CD14-positive monocyte (primary cell): ENCODE data around the gene C16orf92. TPM values are rescaled to one million over a fixed set of nuclear protein-coding genes. Genes with fewer than 3 reads are reported as not detected.

Experiments
- DNase-seq, 3 donors: peaks; one replicate each; pipeline ENCODE4 v3.0.0-alpha.2; 2011 to 2022
- H2AFZ ChIP-seq: 2 replicates; pipeline ENCODE4 v1.6.0; 2012; ENCODE audit warnings: mild to moderate bottlenecking, low read depth, low read length, inconsistent platforms; ENCODE audit not compliant: insufficient read depth, poor library complexity, severe bottlenecking
- H3K27ac ChIP-seq, 2 donors: 1 replicate in 1 of 2; 2 replicates in 1 of 2; pipeline ENCODE4 v1.5.1; 2012 to 2013; ENCODE audit warnings: low read length in 2 of 2, control low read depth in 1 of 2, inconsistent platforms in 1 of 2, low read depth in 1 of 2, mild to moderate bottlenecking in 1 of 2
- H3K27me3 ChIP-seq, 2 donors: one replicate each; pipeline versions ENCODE4 v1.6.0 to v1.6.1; 2011 to 2013; ENCODE audit warnings: low read length in 2 of 2; ENCODE audit not compliant: control insufficient read depth in 2 of 2, insufficient read depth in 2 of 2
- H3K36me3 ChIP-seq, 2 donors: replicated peaks in 1 of 2; 1 replicate in 1 of 2; 2 replicates in 1 of 2; pipeline versions ENCODE4 v1.5.1 to v1.6.1; 2012 to 2013; ENCODE audit warnings: low read length in 2 of 2, control low read depth in 1 of 2, inconsistent platforms in 1 of 2, mild to moderate bottlenecking in 1 of 2; ENCODE audit not compliant: insufficient read depth in 2 of 2, control insufficient read depth in 1 of 2
- H3K4me1 ChIP-seq, 2 donors: 1 replicate in 1 of 2; 2 replicates in 1 of 2; pipeline versions ENCODE4 v1.5.1 to v1.6.1; 2012 to 2013; ENCODE audit warnings: low read length in 2 of 2, control low read depth in 1 of 2, inconsistent platforms in 1 of 2, mild to moderate bottlenecking in 1 of 2, moderate library complexity in 1 of 2; ENCODE audit not compliant: insufficient read depth in 2 of 2, control insufficient read depth in 1 of 2
- H3K4me2 ChIP-seq: replicated peaks from 2 replicates; pipeline ENCODE3; 2012; ENCODE audit warnings: low read length, moderate library complexity, mild to moderate bottlenecking; ENCODE audit not compliant: poor library complexity, severe bottlenecking; ENCODE audit errors: extremely low read depth
- H3K4me3 ChIP-seq, 3 experiments: fragments of 200-600 bp in 1 of 3; sonication (generic) in 1 of 3; replicated peaks in 1 of 3; 1 replicate in 2 of 3; 2 replicates in 1 of 3; pipeline ENCODE4 v1.5.1; 2011 to 2013; ENCODE audit warnings: low read length in 3 of 3, mild to moderate bottlenecking in 3 of 3, control low read depth in 2 of 3, low read depth in 2 of 3, inconsistent platforms in 1 of 3, moderate library complexity in 1 of 3
- H3K79me2 ChIP-seq: 2 replicates; pipeline ENCODE4 v1.6.0; 2012; ENCODE audit warnings: mild to moderate bottlenecking, control low read depth, inconsistent platforms, low read length, moderate library complexity; ENCODE audit not compliant: insufficient read depth
- H3K9ac ChIP-seq: 2 replicates; pipeline ENCODE4 v1.6.0; 2017; ENCODE audit warnings: low read length, mild to moderate bottlenecking; ENCODE audit not compliant: insufficient read depth, poor library complexity, severe bottlenecking
- H3K9me3 ChIP-seq, 2 donors: replicated peaks in 1 of 2; 1 replicate in 1 of 2; 2 replicates in 1 of 2; pipeline versions ENCODE4 v1.5.1 to v1.6.1; 2012 to 2013; ENCODE audit warnings: low read length in 2 of 2, control low read depth in 1 of 2; ENCODE audit not compliant: control insufficient read depth in 1 of 2, insufficient read depth in 1 of 2
- H4K20me1 ChIP-seq: 2 replicates; pipeline ENCODE4 v1.6.0; 2012; ENCODE audit warnings: mild to moderate bottlenecking, low read length, control low read depth, moderate library complexity; ENCODE audit not compliant: insufficient read depth
- H3K27ac Mint-ChIP-seq, 7 donors: one replicate each; pipeline ENCODE4 v1.8.0; 2020; ENCODE audit warnings: mild to moderate bottlenecking in 7 of 7, mixed read lengths in 7 of 7, moderate library complexity in 6 of 7, inconsistent platforms in 2 of 7
- H3K27me3 Mint-ChIP-seq, 3 donors: one replicate each; pipeline ENCODE4 v1.8.0; 2021 to 2022; ENCODE audit warnings: low read depth in 3 of 3, mild to moderate bottlenecking in 3 of 3, mixed read lengths in 3 of 3, moderate library complexity in 3 of 3, inconsistent platforms in 1 of 3
- H3K36me3 Mint-ChIP-seq, 2 donors: one replicate each; pipeline ENCODE4 v1.8.0; 2020; ENCODE audit warnings: mixed read lengths in 2 of 2, inconsistent platforms in 1 of 2, mild to moderate bottlenecking in 1 of 2
- H3K4me1 Mint-ChIP-seq: one replicate; pipeline ENCODE4 v1.8.0; 2020; ENCODE audit warnings: mild to moderate bottlenecking, mixed read lengths
- H3K4me3 Mint-ChIP-seq, 2 donors: one replicate each; pipeline ENCODE4 v1.8.0; 2020; ENCODE audit warnings: mild to moderate bottlenecking in 2 of 2, mixed read lengths in 2 of 2, moderate library complexity in 1 of 2
- H3K9me3 Mint-ChIP-seq, 7 donors: one replicate each; pipeline ENCODE4 v1.8.0; 2020 to 2022; ENCODE audit warnings: mixed read lengths in 7 of 7, mild to moderate bottlenecking in 6 of 7, moderate library complexity in 6 of 7, inconsistent platforms in 2 of 7
- WGBS: methylation state at CpG from one replicate; pipeline ENCODE4 v1.1.5; 2013; ENCODE audit warnings: missing lambda C conversion rate; ENCODE audit not compliant: insufficient coverage; 5-methylcytosine and 5-hydroxymethylcytosine counted together
- intact Hi-C, 2 donors: fragments of 100-400 bp; cut with micrococcal nuclease; formaldehyde crosslinking; loops; one replicate each; pipeline versions ENCODE4 v1.15.0 to v1.15.1; 2023
- polyA plus RNA-seq, 3 donors: library from polyadenylated mRNA; depleted of rRNA in 1 of 3; unstranded in 2 of 3; stranded (reverse) in 1 of 3; fragments of 300-500 nt in 2 of 3; fragments of >200 nt in 1 of 3; fragmentation: Illumina TruSeq in 2 of 3; gene quantifications; 1 replicate in 2 of 3; 2 replicates in 1 of 3; pipeline ENCODE4 v1.2.3, GENCODE V29; 2012 to 2021
- TF ChIP-seq, protein P1 (sequence below): fragments of 200-600 bp; IDR thresholded peaks from one replicate; pipeline ENCODE4 v1.8.0; 2022; ENCODE audit warnings: antibody characterized with exemption, mild to moderate bottlenecking

C16orf92 gene
- polyA plus RNA-seq, 3 donors = not detected

DNA sequence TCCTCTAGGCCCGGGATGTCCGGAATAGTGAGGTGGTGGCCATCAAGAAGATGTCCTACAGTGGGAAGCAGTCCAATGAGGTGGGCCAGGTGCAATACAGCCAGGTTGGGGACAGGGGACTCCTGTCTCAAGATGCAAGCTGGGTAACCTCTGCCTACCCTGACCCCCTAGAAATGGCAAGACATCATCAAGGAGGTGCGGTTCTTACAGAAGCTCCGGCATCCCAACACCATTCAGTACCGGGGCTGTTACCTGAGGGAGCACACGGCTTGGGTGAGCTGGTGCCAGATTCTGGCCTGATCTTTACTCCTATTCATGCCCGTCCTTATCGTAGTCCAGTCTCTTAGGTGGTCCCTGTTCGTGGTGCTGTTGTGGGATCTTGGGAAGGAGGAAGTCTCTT is 44.9 kb upstream of the C16orf92 start:
- intact Hi-C loops = loop anchor here in 1 of 2 donors (10.0 kb wide), 1 partner anchor 113 kb away; the partner anchor contains the start of gene CDIPT
- Histone ChIP-seq H3K36me3 (peaks cover 58 to 64% of the 10 kb centered on the region in 2 donors), H3K79me2 (peaks cover 46% of the 10 kb centered on the region), H3K4me2 (no peak overlapping the region), H4K20me1 (peaks cover 43% of the 10 kb centered on the region), H3K9ac (no peak overlapping the region), H3K27ac (peak overlapping the region in 1 of 2 donors; percentile 8), H2AFZ (no peak overlapping the region), H3K9me3 (no peaks in the 10 kb centered on the region), H3K27me3 (no peaks in the 10 kb centered on the region), H3K4me3 (no peak overlapping the region), H3K4me1 (peaks cover 25 to 32% of the 10 kb centered on the region in 2 donors)
- Mint-ChIP-seq H3K4me1 (peaks cover 30% of the 10 kb centered on the region), H3K4me3 (no peak overlapping the region), H3K27me3 (peaks cover 0 to 5% (median 2%) of the 10 kb centered on the region in 3 donors), H3K27ac (peak overlapping the region in 4 of 7 donors; percentile 38 to 63 (median 46)), H3K36me3 (peaks cover 55 to 63% of the 10 kb centered on the region in 2 donors), H3K9me3 (peaks cover 0 to 2% (median 0%) of the 10 kb centered on the region in 7 donors)
- no peak for DNase-seq
- 96% methylated on average over 4 of the region's 9 CpGs for WGBS
- TF ChIP-seq, protein P1, sequence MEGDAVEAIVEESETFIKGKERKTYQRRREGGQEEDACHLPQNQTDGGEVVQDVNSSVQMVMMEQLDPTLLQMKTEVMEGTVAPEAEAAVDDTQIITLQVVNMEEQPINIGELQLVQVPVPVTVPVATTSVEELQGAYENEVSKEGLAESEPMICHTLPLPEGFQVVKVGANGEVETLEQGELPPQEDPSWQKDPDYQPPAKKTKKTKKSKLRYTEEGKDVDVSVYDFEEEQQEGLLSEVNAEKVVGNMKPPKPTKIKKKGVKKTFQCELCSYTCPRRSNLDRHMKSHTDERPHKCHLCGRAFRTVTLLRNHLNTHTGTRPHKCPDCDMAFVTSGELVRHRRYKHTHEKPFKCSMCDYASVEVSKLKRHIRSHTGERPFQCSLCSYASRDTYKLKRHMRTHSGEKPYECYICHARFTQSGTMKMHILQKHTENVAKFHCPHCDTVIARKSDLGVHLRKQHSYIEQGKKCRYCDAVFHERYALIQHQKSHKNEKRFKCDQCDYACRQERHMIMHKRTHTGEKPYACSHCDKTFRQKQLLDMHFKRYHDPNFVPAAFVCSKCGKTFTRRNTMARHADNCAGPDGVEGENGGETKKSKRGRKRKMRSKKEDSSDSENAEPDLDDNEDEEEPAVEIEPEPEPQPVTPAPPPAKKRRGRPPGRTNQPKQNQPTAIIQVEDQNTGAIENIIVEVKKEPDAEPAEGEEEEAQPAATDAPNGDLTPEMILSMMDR = no peak

DNA sequence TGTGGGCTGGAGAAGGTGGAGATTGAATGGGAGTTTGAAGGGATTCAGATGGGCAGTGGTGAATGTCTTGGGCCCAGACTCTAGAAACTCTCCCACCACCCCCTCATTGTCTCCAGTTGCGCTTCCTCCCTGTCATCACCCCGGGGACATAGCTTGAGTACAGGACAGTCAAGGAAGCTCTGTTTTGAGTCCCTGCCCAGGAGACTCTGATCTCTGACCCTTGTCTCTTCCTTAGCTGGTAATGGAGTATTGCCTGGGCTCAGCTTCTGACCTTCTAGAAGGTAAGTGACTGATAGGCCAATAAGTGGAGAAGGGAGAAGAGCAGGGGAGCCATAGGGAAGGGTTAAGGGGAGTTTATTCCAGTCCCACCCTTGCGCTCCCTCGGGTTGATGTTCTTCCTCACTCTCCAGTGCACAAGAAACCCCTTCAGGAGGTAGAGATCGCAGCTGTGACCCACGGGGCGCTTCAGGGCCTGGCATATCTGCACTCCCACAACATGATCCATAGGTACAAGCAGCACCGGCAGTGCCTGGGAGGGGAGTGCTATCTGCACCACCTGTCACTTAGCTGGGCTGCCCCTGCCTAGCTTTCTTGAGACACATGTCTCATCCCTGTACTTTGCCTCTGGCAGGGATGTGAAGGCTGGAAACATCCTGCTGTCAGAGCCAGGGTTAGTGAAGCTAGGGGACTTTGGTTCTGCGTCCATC is 44.3 kb upstream of the C16orf92 start:
- H3K9me3 ChIP-seq = no peaks in the 10 kb centered on the region
- Mint-ChIP-seq H3K4me3 (no peak overlapping the region), H3K27ac (peak overlapping the region in 5 of 7 donors; percentile 42 to 76 (median 46)), H3K4me1 (peaks cover 27% of the 10 kb centered on the region), H3K9me3 (peaks cover 0 to 2% (median 0%) of the 10 kb centered on the region in 7 donors), H3K36me3 (peaks cover 61 to 69% of the 10 kb centered on the region in 2 donors), H3K27me3 (peaks cover 0 to 3% (median 2%) of the 10 kb centered on the region in 3 donors)
- H3K9ac ChIP-seq = no peak overlapping the region
- no peak overlapping the region for H3K4me2 ChIP-seq
- 100% methylated on average over 7 of the region's 9 CpGs for WGBS
- H3K79me2 ChIP-seq = peaks cover 46% of the 10 kb centered on the region
- peak overlapping the region in 1 of 2 donors; percentile 8 for H3K27ac ChIP-seq
- no peak for DNase-seq
- H4K20me1 ChIP-seq = peaks cover 43% of the 10 kb centered on the region
- intact Hi-C loops = loop anchor here in 1 of 2 donors (10.0 kb wide), 1 partner anchor 114 kb away; the partner anchor contains the start of gene CDIPT
- H2AFZ ChIP-seq = no peak overlapping the region
- H3K4me1 ChIP-seq = peaks cover 22 to 29% of the 10 kb centered on the region in 2 donors
- TF ChIP-seq, protein P1 = no peak
- H3K4me3 ChIP-seq = no peak overlapping the region
- H3K27me3 ChIP-seq = no peaks in the 10 kb centered on the region
- H3K36me3 ChIP-seq = peaks cover 64 to 70% of the 10 kb centered on the region in 2 donors
